ENCODE results near the gene MTIF2.
"Not testable (repeated sequence)": the region's sequence is repeated elsewhere in the genome, so short reads cannot be mapped to it uniquely, and the experiment has no call there.

MTIF2 gene

GRCh38 chr2:55233658-55233940 lies 35.4 kb downstream of the MTIF2 start:
- peaks cover 17% of the 10 kb centered on the region for H3K4me1 ChIP-seq (ENCODE audit: insufficient read depth, low read length)
- peaks cover 45% of the 10 kb centered on the region for H3K36me3 ChIP-seq (ENCODE audit: insufficient read depth, low read length)
- H3K4me3 ChIP-seq (ENCODE audit: low read length), result peak overlapping the region; percentile 85
- H3K9me3 ChIP-seq (ENCODE audit: low read length), result no peaks in the 10 kb centered on the region
- H2AFZ ChIP-seq (ENCODE audit: low read depth, low read length), result no peak overlapping the region
- H3K27me3 ChIP-seq (ENCODE audit: insufficient read depth, low read length), result no peaks in the 10 kb centered on the region

GRCh38 chr2:55232863-55233657 lies 36.0 kb downstream of the MTIF2 start:
- H3K4me1 ChIP-seq (ENCODE audit: insufficient read depth, low read length), result peaks cover 17% of the 10 kb centered on the region
- peak overlapping the region; percentile 85 for H3K4me3 ChIP-seq (ENCODE audit: low read length)
- no peaks in the 10 kb centered on the region for H3K9me3 ChIP-seq (ENCODE audit: low read length)
- peaks cover 47% of the 10 kb centered on the region for H3K36me3 ChIP-seq (ENCODE audit: insufficient read depth, low read length)
- H3K27me3 ChIP-seq (ENCODE audit: insufficient read depth, low read length), result no peaks in the 10 kb centered on the region
- H2AFZ ChIP-seq (ENCODE audit: low read depth, low read length), result peak overlapping the region; percentile 21

- Histone ChIP-seq H3K27me3 (ENCODE audit: insufficient read depth, low read length) (no peaks in the 10 kb centered on the region), H3K36me3 (ENCODE audit: insufficient read depth, low read length) (peaks cover 45% of the 10 kb centered on the region), H2AFZ (ENCODE audit: low read depth, low read length) (peak within 1 kb of the TSS; percentile 59), H3K4me3 (ENCODE audit: low read length) (peak within 1 kb of the TSS; percentile 85), H3K4me1 (ENCODE audit: insufficient read depth, low read length) (peaks cover 17% of the 10 kb centered on the region), H3K9me3 (ENCODE audit: low read length) (no peaks in the 10 kb centered on the region)
Measured at GRCh38 chr2:55232084-55232862, 36.8 kb downstream of the MTIF2 start, which contains the start of the genes CLHC1 and RPS27A. TSS of gene CLHC1 (minus strand) at chr2:55232293. CDS start at chr2:55222411, 9,882 bp downstream. TSS of gene RPS27A (plus strand) at chr2:55232688. CDS start at chr2:55232825, 137 bp downstream.

DNA sequence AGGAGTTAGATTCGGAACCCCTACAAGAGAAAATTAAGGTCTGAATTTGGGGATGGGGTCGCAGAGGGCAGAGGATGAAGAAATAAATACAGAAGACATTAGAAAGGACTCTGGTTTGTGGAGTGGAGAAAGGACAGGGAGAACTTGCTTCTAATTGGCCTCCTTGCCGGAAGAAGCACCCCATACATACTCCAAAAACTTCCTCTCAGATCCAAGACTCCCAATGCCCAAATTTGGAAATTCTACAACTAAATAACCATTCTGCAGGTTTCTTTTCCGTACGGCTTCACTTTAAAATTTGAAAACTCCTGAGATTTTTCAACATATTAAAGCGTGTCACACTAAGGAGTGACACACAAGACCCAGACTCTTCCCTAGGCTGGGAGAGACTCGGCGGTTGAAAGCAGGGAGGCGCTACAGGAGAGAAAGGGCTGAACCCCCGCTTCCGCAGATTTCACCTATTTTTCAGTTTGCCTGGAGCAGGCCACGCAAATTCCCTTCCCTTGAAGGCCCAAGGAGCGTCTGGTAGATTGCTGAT lies 37.4 kb downstream of the MTIF2 start:
- peak overlapping the region; percentile 59 for H2AFZ ChIP-seq (ENCODE audit: low read depth, low read length)
- H3K36me3 ChIP-seq (ENCODE audit: insufficient read depth, low read length), result peaks cover 38% of the 10 kb centered on the region
- H3K4me1 ChIP-seq (ENCODE audit: insufficient read depth, low read length), result peaks cover 17% of the 10 kb centered on the region
- peak overlapping the region; percentile 85 for H3K4me3 ChIP-seq (ENCODE audit: low read length)
- H3K9me3 ChIP-seq (ENCODE audit: low read length), result no peaks in the 10 kb centered on the region
- no peaks in the 10 kb centered on the region for H3K27me3 ChIP-seq (ENCODE audit: insufficient read depth, low read length)

DNA sequence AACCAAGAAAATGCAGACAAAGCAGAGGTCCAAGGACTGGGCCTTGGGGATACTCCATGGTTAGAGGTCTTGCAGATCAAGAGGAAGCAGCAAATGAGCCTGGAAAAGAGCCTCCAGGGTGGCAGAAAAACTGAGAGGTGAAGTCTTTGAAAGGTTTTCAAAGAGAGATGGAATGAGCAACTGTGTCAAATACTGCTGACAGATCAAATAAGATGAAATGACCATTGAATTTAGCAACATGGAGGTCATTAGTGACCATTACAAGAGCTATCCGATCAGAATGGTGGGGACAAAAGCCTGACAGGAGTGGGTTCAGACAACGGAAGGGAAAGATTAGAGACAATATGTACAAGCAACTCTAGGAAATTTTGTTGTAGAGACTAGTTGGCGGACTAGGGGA lies 38.5 kb downstream of the MTIF2 start:
- H3K27me3 ChIP-seq (ENCODE audit: insufficient read depth, low read length), result no peaks in the 10 kb centered on the region
- no peak overlapping the region for H3K4me3 ChIP-seq (ENCODE audit: low read length)
- H3K36me3 ChIP-seq (ENCODE audit: insufficient read depth, low read length), result peaks cover 29% of the 10 kb centered on the region
- no peak overlapping the region for H2AFZ ChIP-seq (ENCODE audit: low read depth, low read length)
- peaks cover 1% of the 10 kb centered on the region for H3K9me3 ChIP-seq (ENCODE audit: low read length)
- peaks cover 17% of the 10 kb centered on the region for H3K4me1 ChIP-seq (ENCODE audit: insufficient read depth, low read length)

DNA sequence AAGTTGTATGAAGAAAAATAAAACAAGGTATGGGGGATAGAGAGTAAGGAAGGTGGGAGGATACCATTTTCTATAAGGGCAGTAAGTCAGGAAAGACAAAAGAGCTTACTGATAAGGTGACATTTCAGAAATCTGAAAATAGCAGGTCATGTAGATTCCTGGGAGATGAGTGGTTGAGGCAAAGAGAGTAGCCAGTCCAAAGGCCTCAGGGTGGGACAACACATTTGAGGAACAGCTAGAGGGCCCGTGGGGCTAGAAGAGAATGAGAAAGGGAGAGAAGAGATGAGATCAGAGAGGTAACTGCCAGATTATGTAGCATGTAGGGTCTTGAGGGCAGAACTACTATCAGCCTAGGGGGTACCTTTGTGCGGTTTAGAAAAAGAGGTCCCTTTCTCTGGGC lies 39.8 kb downstream of the MTIF2 start:
- Histone ChIP-seq H3K4me1 (ENCODE audit: insufficient read depth, low read length) (peaks cover 15% of the 10 kb centered on the region), H3K27me3 (ENCODE audit: insufficient read depth, low read length) (no peaks in the 10 kb centered on the region), H2AFZ (ENCODE audit: low read depth, low read length) (no peak overlapping the region), H3K9me3 (ENCODE audit: low read length) (peaks cover 12% of the 10 kb centered on the region), H3K36me3 (ENCODE audit: insufficient read depth, low read length) (peaks cover 25% of the 10 kb centered on the region), H3K4me3 (ENCODE audit: low read length) (no peak overlapping the region)

DNA sequence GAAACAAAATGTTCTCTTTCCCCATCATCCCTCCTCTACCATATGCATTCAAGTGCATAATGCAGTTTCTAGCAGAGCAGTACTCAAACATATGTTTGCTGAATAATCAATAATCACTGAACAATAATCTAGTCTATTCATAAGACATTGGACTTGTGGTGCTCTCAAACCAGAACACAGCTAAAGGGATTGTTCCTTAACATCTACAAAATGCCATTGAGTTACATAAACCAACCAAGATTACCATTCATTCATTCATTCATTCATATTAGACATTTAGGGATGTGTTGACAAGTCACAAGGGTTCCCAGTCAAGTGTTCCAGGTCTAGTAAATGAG lies 40.8 kb downstream of the MTIF2 start:
- H3K9me3 ChIP-seq (ENCODE audit: low read length), result peaks cover 16% of the 10 kb centered on the region
- peaks cover 23% of the 10 kb centered on the region for H3K36me3 ChIP-seq (ENCODE audit: insufficient read depth, low read length)
- no peaks in the 10 kb centered on the region for H3K27me3 ChIP-seq (ENCODE audit: insufficient read depth, low read length)
- H2AFZ ChIP-seq (ENCODE audit: low read depth, low read length), result no peak overlapping the region
- peaks cover 6% of the 10 kb centered on the region for H3K4me1 ChIP-seq (ENCODE audit: insufficient read depth, low read length)
- H3K4me3 ChIP-seq (ENCODE audit: low read length), result no peak overlapping the region

DNA sequence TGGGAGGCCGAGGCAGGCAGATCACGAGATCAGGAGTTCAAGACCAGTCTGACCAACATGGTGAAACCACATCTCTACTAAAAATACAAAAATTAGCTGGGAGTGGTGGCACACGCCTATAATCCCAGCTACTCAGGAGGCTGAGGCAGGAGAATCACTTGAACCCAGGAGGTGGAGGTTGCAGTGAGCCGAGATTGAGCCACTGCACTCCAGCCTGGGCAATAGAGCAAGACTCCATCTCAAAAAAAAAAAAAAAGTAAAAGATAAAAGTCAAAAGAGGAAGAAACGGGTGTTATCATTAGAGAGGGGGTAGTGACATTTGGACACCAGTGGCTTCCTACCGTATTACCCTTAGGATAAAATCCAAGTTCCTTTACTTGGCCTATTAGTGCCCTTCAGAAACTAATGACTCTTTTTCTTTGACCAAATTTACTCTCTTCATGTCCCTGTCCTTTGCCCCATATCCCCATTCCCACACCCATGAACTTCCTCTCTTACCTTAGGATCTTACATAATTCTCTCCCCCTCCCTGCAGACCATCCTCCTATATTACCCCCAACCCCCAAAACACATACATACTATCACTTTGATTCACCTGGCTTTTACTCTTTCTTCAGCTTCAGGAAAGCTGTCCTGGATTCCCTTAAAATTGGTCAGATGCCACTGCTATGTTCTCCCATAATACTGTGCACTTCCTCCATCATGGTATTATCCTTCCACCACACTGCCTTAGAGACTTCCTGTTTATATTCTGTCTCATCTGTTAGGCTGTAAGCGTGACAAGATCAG lies 41.4 kb downstream of the MTIF2 start:
- Histone ChIP-seq H3K36me3 (ENCODE audit: insufficient read depth, low read length) (peaks cover 25% of the 10 kb centered on the region), H3K9me3 (ENCODE audit: low read length) (peaks cover 16% of the 10 kb centered on the region)
- H3K4me3 ChIP-seq (ENCODE audit: low read length); H3K4me1 ChIP-seq (ENCODE audit: insufficient read depth, low read length); H3K27me3 ChIP-seq (ENCODE audit: insufficient read depth, low read length); H2AFZ ChIP-seq (ENCODE audit: low read depth, low read length): not testable (repeated sequence)

DNA sequence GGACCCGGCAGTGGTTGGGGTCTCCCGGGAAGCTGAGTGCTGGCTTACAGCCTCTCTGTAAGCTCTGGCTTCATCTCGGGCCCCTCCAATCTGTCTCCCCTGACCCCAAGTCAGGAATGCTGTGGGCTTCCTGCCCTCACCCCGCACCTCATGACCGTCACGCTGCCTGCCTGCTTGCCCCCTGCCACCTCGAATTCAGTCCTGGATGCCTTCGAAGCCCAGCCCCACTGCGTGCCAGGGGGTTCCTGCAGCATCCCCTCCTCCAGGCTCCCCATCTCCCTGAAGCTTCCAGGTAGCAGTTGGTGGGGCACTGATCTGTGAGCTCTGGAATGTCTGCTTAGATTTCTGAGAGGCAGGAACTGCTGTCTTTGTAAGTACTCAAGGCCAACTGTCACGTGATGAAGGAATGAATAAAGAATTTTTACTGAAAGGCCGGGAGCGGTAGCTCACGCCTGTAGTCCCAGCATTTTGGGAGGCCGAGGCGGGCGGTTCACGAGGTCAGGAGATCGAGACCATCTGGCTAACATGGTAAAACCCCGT lies 43.5 kb downstream of the MTIF2 start:
- no peak overlapping the region for H2AFZ ChIP-seq (ENCODE audit: low read depth, low read length)
- peaks cover 35% of the 10 kb centered on the region for H3K36me3 ChIP-seq (ENCODE audit: insufficient read depth, low read length)
- H3K9me3 ChIP-seq (ENCODE audit: low read length), result peaks cover 16% of the 10 kb centered on the region
- no peak overlapping the region for H3K4me3 ChIP-seq (ENCODE audit: low read length)
- no peaks in the 10 kb centered on the region for H3K4me1 ChIP-seq (ENCODE audit: insufficient read depth, low read length)
- H3K27me3 ChIP-seq (ENCODE audit: insufficient read depth, low read length), result no peaks in the 10 kb centered on the region

GRCh38 chr2:55224761-55225261 lies 44.2 kb downstream of the MTIF2 start:
- Histone ChIP-seq H3K4me1 (ENCODE audit: insufficient read depth, low read length) (no peaks in the 10 kb centered on the region), H3K27me3 (ENCODE audit: insufficient read depth, low read length) (no peaks in the 10 kb centered on the region), H3K4me3 (ENCODE audit: low read length) (no peak overlapping the region), H3K9me3 (ENCODE audit: low read length) (peaks cover 16% of the 10 kb centered on the region), H2AFZ (ENCODE audit: low read depth, low read length) (no peak overlapping the region), H3K36me3 (ENCODE audit: insufficient read depth, low read length) (peaks cover 35% of the 10 kb centered on the region)

- H3K27me3 ChIP-seq (ENCODE audit: insufficient read depth, low read length), result no peaks in the 10 kb centered on the region
- no peak overlapping the region for H2AFZ ChIP-seq (ENCODE audit: low read depth, low read length)
- H3K9me3 ChIP-seq (ENCODE audit: low read length), result peaks cover 16% of the 10 kb centered on the region
- no peaks in the 10 kb centered on the region for H3K4me1 ChIP-seq (ENCODE audit: insufficient read depth, low read length)
- no peak overlapping the region for H3K4me3 ChIP-seq (ENCODE audit: low read length)
- H3K36me3 ChIP-seq (ENCODE audit: insufficient read depth, low read length), result peaks cover 37% of the 10 kb centered on the region
Measured at GRCh38 chr2:55223958-55224760, 44.9 kb downstream of the MTIF2 start.

- H3K4me1 ChIP-seq (ENCODE audit: insufficient read depth, low read length), result no peaks in the 10 kb centered on the region
- H3K36me3 ChIP-seq (ENCODE audit: insufficient read depth, low read length), result peaks cover 5% of the 10 kb centered on the region
- no peaks in the 10 kb centered on the region for H3K9me3 ChIP-seq (ENCODE audit: low read length)
- no peak overlapping the region for H2AFZ ChIP-seq (ENCODE audit: low read depth, low read length)
- no peaks in the 10 kb centered on the region for H3K27me3 ChIP-seq (ENCODE audit: insufficient read depth, low read length)
- H3K4me3 ChIP-seq (ENCODE audit: low read length), result no peak overlapping the region
Measured at GRCh38 chr2:55213822-55214221, 55.2 kb downstream of the MTIF2 start.
